HCT116 (cell line): ENCODE measurements around the gene TOMM70. TPM values are rescaled to one million over a fixed set of nuclear protein-coding genes. Genes with fewer than 3 reads are reported as not detected.

ENCODE experiments used
- EGR1 ChIP-seq: IDR thresholded peaks from 2 replicates; pipeline ENCODE4 v1.6.1; 2012; ENCODE audit warnings: low read depth
- ELF1 ChIP-seq: IDR thresholded peaks from 2 replicates; pipeline ENCODE4 v1.6.1; 2012; ENCODE audit warnings: low read depth, borderline replicate concordance
- EZH2 ChIP-seq: fragments of 200-600 bp; sonication (generic); IDR thresholded peaks from 2 replicates; pipeline ENCODE4 v1.6.1; 2017; ENCODE audit warnings: antibody characterized with exemption, mixed run types
- EZH2phosphoT487 ChIP-seq: fragments of 200-600 bp; IDR thresholded peaks from 2 replicates; pipeline ENCODE4 v1.6.1; 2018; ENCODE audit warnings: antibody characterized with exemption, borderline replicate concordance
- SP1 ChIP-seq: IDR thresholded peaks from 2 replicates; pipeline ENCODE4 v1.6.1; 2012; ENCODE audit warnings: low read depth
- ZFX ChIP-seq: fragments of 450-650 bp; IDR thresholded peaks from 2 replicates; pipeline ENCODE4 v1.6.1; 2017
- ZNF274 ChIP-seq: fragments of 200-500 bp; sonication (Bioruptor generic); IDR thresholded peaks from 2 replicates; pipeline ENCODE4 v1.6.1; 2014; ENCODE audit warnings: mild to moderate bottlenecking, low read depth, low read length, inconsistent platforms
- total RNA-seq: library from RNA; stranded (reverse); gene quantifications from one replicate; pipeline ENCODE4 v1.2.1, GENCODE V29; 2021; ENCODE audit not compliant: unreplicated experiment
- TF ChIP-seq, protein P1 (sequence below): IDR thresholded peaks from 2 replicates; pipeline ENCODE4 v1.6.1; 2012; ENCODE audit warnings: low read depth
- TF ChIP-seq, protein P2 (sequence below): IDR thresholded peaks from 2 replicates; pipeline ENCODE4 v1.6.1; 2011; ENCODE audit warnings: mild to moderate bottlenecking, low read length, moderate library complexity; ENCODE audit not compliant: insufficient replicate concordance; ENCODE audit errors: extremely low read depth

The TOMM70 gene
- total RNA-seq, 1 experiment from 2014 or later: 54.9 TPM

DNA sequence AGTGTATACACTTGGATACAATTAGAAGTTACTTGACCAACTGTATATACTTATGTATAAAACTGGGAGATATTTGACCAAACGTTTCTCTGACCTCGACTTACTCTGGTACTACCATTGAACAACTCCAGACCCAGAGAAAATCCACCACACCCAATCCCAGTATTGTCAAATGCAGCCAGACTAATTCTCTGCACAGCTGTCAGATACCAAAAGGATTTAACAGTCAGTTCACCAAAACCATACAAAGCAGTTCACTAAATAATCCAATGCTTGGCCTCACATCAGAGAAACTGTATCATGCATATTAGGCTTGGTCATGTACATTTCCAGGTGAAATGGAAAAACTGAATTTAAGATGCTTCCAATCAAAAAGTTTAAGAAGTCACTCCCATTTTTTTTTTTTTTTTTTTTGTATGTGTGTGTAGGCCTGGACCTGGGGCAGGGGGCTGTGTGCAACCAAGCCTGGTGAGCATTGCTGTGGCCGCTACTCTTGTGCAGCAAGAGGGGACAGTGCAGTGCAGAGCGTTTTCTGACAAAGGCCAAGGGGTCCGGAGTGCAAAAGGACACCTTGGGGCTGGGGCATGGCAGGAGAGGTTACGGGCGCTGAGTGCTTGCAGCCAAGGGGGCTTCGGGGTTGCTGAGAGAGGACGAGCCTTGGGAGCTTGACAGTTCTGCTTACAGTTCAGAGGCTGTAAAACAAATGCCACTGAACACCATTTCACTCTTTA, 1.4 kb downstream of the TOMM70 start (continued):
- TF ChIP-seq, protein P1, sequence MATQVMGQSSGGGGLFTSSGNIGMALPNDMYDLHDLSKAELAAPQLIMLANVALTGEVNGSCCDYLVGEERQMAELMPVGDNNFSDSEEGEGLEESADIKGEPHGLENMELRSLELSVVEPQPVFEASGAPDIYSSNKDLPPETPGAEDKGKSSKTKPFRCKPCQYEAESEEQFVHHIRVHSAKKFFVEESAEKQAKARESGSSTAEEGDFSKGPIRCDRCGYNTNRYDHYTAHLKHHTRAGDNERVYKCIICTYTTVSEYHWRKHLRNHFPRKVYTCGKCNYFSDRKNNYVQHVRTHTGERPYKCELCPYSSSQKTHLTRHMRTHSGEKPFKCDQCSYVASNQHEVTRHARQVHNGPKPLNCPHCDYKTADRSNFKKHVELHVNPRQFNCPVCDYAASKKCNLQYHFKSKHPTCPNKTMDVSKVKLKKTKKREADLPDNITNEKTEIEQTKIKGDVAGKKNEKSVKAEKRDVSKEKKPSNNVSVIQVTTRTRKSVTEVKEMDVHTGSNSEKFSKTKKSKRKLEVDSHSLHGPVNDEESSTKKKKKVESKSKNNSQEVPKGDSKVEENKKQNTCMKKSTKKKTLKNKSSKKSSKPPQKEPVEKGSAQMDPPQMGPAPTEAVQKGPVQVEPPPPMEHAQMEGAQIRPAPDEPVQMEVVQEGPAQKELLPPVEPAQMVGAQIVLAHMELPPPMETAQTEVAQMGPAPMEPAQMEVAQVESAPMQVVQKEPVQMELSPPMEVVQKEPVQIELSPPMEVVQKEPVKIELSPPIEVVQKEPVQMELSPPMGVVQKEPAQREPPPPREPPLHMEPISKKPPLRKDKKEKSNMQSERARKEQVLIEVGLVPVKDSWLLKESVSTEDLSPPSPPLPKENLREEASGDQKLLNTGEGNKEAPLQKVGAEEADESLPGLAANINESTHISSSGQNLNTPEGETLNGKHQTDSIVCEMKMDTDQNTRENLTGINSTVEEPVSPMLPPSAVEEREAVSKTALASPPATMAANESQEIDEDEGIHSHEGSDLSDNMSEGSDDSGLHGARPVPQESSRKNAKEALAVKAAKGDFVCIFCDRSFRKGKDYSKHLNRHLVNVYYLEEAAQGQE: no peak
- TF ChIP-seq ELF1 (no peak), EGR1 (no peak), SP1 (no peak), EZH2 (no peak), ZNF274 (no peak), EZH2phosphoT487 (no peak), ZFX (no peak)
- TF ChIP-seq, protein P2, sequence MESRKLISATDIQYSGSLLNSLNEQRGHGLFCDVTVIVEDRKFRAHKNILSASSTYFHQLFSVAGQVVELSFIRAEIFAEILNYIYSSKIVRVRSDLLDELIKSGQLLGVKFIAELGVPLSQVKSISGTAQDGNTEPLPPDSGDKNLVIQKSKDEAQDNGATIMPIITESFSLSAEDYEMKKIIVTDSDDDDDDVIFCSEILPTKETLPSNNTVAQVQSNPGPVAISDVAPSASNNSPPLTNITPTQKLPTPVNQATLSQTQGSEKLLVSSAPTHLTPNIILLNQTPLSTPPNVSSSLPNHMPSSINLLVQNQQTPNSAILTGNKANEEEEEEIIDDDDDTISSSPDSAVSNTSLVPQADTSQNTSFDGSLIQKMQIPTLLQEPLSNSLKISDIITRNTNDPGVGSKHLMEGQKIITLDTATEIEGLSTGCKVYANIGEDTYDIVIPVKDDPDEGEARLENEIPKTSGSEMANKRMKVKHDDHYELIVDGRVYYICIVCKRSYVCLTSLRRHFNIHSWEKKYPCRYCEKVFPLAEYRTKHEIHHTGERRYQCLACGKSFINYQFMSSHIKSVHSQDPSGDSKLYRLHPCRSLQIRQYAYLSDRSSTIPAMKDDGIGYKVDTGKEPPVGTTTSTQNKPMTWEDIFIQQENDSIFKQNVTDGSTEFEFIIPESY: no peak
